ENCODE measurements around the gene MYO9A.

The MYO9A gene

DNA sequence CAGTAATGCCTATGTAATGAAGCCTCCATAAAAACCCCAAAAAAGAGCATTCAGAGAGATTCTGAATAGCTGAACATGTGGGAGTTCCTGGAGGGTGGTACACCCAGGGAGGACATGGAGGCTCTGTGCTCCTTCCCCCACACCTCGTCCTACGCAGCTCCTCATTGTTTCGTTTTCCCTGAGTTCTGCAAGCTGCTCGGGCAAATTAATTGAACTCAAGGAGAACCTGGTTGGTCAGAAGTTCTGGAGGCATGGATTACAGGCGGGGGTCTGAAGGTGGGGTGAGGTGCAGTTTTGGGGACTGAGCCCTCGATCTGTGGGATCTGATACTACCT lies 142.2 kb downstream of the MYO9A start:
- 66 to 79% methylated on average over 6 of the region's 6 CpGs for WGBS, 2 experiments
- Histone ChIP-seq H3K4me1 (ENCODE audit: control insufficient read depth, insufficient read depth, low read length) (no peaks in the 10 kb centered on the region), H3K4me3 (ENCODE audit: insufficient read depth, low read depth, low read length) (no peak overlapping the region), H3K27ac (ENCODE audit: insufficient read depth, low read depth, low read length, poor library complexity, severe bottlenecking) (no peak overlapping the region), H3K27me3 (ENCODE audit: control insufficient read depth, insufficient read depth, low read length, poor library complexity, severe bottlenecking) (no peaks in the 10 kb centered on the region), H3K9me3 (ENCODE audit: control insufficient read depth, low read length) (no peaks in the 10 kb centered on the region), H3K36me3 (ENCODE audit: control insufficient read depth, insufficient read depth, low read length) (no peaks in the 10 kb centered on the region)

DNA sequence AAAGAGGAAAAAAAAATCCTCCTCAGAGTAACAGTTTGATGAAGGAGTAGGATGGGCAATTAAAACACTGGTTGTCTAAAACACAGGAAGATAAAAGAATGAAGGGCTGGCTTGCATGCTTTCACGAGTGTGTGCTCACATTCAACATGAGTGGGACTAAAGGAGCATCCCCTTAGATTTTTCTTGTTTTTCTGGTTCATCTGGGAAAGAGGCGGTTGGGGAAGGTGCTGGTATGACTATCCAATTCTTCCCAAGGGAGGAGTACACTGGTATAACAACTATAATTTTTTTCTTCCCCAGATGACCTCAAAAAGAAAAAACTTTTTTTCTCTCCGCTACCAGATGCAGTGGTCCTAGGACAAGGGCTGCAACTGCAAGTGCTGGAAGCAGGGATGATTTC lies 143.7 kb downstream of the MYO9A start:
- Histone ChIP-seq H3K27ac (ENCODE audit: insufficient read depth, low read depth, low read length, poor library complexity, severe bottlenecking) (no peak overlapping the region), H3K36me3 (ENCODE audit: control insufficient read depth, insufficient read depth, low read length) (no peaks in the 10 kb centered on the region)
- WGBS, 2 experiments, result 90 to 97% methylated on average over 2 to 3 of the region's 3 CpGs

GRCh38 chr15:71973366-71973765 lies 144.6 kb downstream of the MYO9A start:
- Histone ChIP-seq H3K4me3 (ENCODE audit: insufficient read depth, low read depth, low read length) (no peak overlapping the region), H3K4me1 (ENCODE audit: control insufficient read depth, insufficient read depth, low read length) (no peaks in the 10 kb centered on the region), H3K9me3 (ENCODE audit: control insufficient read depth, low read length) (no peaks in the 10 kb centered on the region), H3K27ac (ENCODE audit: insufficient read depth, low read depth, low read length, poor library complexity, severe bottlenecking) (no peak overlapping the region), H3K36me3 (ENCODE audit: control insufficient read depth, insufficient read depth, low read length) (no peaks in the 10 kb centered on the region), H3K27me3 (ENCODE audit: control insufficient read depth, insufficient read depth, low read length, poor library complexity, severe bottlenecking) (no peaks in the 10 kb centered on the region)
- 97 to 98% methylated on average over 5 of the region's 5 CpGs for WGBS, 2 experiments

More for the DNA sequence above, 143.7 kb downstream of the MYO9A start:
- Histone ChIP-seq H3K4me3 (ENCODE audit: insufficient read depth, low read depth, low read length) (no peak overlapping the region), H3K9me3 (ENCODE audit: control insufficient read depth, low read length) (no peaks in the 10 kb centered on the region), H3K27me3 (ENCODE audit: control insufficient read depth, insufficient read depth, low read length, poor library complexity, severe bottlenecking) (no peaks in the 10 kb centered on the region), H3K4me1 (ENCODE audit: control insufficient read depth, insufficient read depth, low read length) (no peaks in the 10 kb centered on the region)

GRCh38 chr15:71971905-71972304 lies 146.0 kb downstream of the MYO9A start:
- H3K9me3 ChIP-seq (ENCODE audit: control insufficient read depth, low read length), result no peaks in the 10 kb centered on the region
- no peak overlapping the region for H3K4me3 ChIP-seq (ENCODE audit: insufficient read depth, low read depth, low read length)
- no peaks in the 10 kb centered on the region for H3K4me1 ChIP-seq (ENCODE audit: control insufficient read depth, insufficient read depth, low read length)
- WGBS, 2 experiments, result 91 to 95% methylated on average over 2 of the region's 2 CpGs
- no peaks in the 10 kb centered on the region for H3K27me3 ChIP-seq (ENCODE audit: control insufficient read depth, insufficient read depth, low read length, poor library complexity, severe bottlenecking)
- H3K36me3 ChIP-seq (ENCODE audit: control insufficient read depth, insufficient read depth, low read length), result no peaks in the 10 kb centered on the region
- H3K27ac ChIP-seq (ENCODE audit: insufficient read depth, low read depth, low read length, poor library complexity, severe bottlenecking), result no peak overlapping the region

GRCh38 chr15:71970435-71970834 lies 147.5 kb downstream of the MYO9A start:
- H3K9me3 ChIP-seq (ENCODE audit: control insufficient read depth, low read length), result no peaks in the 10 kb centered on the region
- no peaks in the 10 kb centered on the region for H3K36me3 ChIP-seq (ENCODE audit: control insufficient read depth, insufficient read depth, low read length)
- no CpG with 5 or more reads among the region's 1 CpG for WGBS, 2 experiments
- H3K27me3 ChIP-seq (ENCODE audit: control insufficient read depth, insufficient read depth, low read length, poor library complexity, severe bottlenecking), result no peaks in the 10 kb centered on the region
- H3K27ac ChIP-seq (ENCODE audit: insufficient read depth, low read depth, low read length, poor library complexity, severe bottlenecking), result no peak overlapping the region
- H3K4me3 ChIP-seq (ENCODE audit: insufficient read depth, low read depth, low read length), result no peak overlapping the region
- H3K4me1 ChIP-seq (ENCODE audit: control insufficient read depth, insufficient read depth, low read length), result no peaks in the 10 kb centered on the region

DNA sequence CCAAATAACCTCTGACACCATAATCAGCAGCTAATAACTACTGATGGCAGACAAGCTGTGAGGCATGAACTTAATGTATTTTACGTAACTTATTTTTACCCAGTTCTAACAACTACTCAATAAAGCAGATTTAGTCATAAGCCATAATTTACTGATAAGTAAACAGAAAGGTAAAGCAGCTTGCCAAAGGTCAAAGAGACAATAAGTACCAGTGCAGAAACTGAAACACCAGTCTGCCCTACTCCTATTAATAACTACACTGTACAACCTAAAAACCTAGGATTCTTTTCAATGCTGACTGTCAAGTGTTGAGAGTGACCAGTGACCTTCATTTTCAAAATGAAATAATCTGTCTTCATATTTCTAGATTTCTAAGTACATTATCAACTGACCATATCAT lies 155.4 kb downstream of the MYO9A start:
- Histone ChIP-seq H3K27me3 (ENCODE audit: control insufficient read depth, insufficient read depth, low read length, poor library complexity, severe bottlenecking) (no peaks in the 10 kb centered on the region), H3K9me3 (ENCODE audit: control insufficient read depth, low read length) (no peaks in the 10 kb centered on the region), H3K4me3 (ENCODE audit: insufficient read depth, low read depth, low read length) (no peak overlapping the region), H3K4me1 (ENCODE audit: control insufficient read depth, insufficient read depth, low read length) (no peaks in the 10 kb centered on the region), H3K27ac (ENCODE audit: insufficient read depth, low read depth, low read length, poor library complexity, severe bottlenecking) (no peak overlapping the region), H3K36me3 (ENCODE audit: control insufficient read depth, insufficient read depth, low read length) (no peaks in the 10 kb centered on the region)
- WGBS, 2 experiments, result 100% methylated on average over 1 of the region's 1 CpG

DNA sequence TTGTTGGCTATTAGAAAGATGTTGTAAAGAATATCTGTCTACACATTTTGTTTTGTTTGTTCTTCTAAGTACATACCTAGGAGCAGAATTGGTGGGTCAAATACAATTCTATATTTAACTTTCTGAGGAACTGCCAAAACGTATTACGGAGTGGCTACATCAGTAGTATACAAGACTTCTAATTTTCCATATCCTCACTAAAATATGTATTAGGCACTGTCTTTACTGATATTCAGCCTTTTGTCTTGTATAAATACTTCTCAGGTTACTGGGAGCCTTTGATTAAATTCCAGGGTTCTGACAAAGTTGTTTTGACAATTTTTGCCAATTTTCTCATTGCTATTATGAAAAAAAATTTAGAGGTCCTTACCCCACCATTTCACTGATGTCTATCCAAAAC lies 160.9 kb downstream of the MYO9A start:
- Histone ChIP-seq H3K36me3 (ENCODE audit: control insufficient read depth, insufficient read depth, low read length) (no peaks in the 10 kb centered on the region), H3K27ac (ENCODE audit: insufficient read depth, low read depth, low read length, poor library complexity, severe bottlenecking) (no peak overlapping the region), H3K27me3 (ENCODE audit: control insufficient read depth, insufficient read depth, low read length, poor library complexity, severe bottlenecking) (no peaks in the 10 kb centered on the region), H3K4me3 (ENCODE audit: insufficient read depth, low read depth, low read length) (no peak overlapping the region), H3K9me3 (ENCODE audit: control insufficient read depth, low read length) (no peaks in the 10 kb centered on the region), H3K4me1 (ENCODE audit: control insufficient read depth, insufficient read depth, low read length) (no peaks in the 10 kb centered on the region)
- WGBS, 2 experiments, result 93 to 95% methylated on average over 2 of the region's 2 CpGs

GRCh38 chr15:71951134-71951533 lies 166.8 kb downstream of the MYO9A start:
- Histone ChIP-seq H3K27me3 (ENCODE audit: control insufficient read depth, insufficient read depth, low read length, poor library complexity, severe bottlenecking) (no peaks in the 10 kb centered on the region), H3K4me3 (ENCODE audit: insufficient read depth, low read depth, low read length) (no peak overlapping the region), H3K36me3 (ENCODE audit: control insufficient read depth, insufficient read depth, low read length) (no peaks in the 10 kb centered on the region), H3K4me1 (ENCODE audit: control insufficient read depth, insufficient read depth, low read length) (no peaks in the 10 kb centered on the region), H3K27ac (ENCODE audit: insufficient read depth, low read depth, low read length, poor library complexity, severe bottlenecking) (no peak overlapping the region), H3K9me3 (ENCODE audit: control insufficient read depth, low read length) (no peaks in the 10 kb centered on the region)
- WGBS, 2 experiments, result 92 to 100% methylated on average over 1 to 2 of the region's 2 CpGs

DNA sequence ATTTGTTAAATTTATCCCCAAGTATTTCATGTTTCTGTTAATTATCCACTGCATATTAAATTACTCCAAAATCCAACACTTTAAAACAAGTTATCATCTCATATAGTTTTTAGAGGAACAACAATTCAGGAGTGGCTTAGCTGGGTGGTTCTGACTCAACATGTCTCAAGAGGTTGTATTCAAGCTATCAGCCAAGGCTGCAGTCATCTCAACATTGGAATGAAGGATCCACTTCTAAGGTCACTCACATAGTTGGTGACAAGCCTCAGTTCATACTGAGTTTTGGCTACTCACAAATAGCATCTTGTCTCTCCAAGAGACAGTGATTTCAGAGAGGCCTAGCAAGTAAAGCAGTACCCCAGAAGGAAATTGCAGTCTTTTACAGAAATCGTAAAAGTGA lies 172.9 kb downstream of the MYO9A start:
- no peaks in the 10 kb centered on the region for H3K27me3 ChIP-seq (ENCODE audit: control insufficient read depth, insufficient read depth, low read length, poor library complexity, severe bottlenecking)

DNA sequence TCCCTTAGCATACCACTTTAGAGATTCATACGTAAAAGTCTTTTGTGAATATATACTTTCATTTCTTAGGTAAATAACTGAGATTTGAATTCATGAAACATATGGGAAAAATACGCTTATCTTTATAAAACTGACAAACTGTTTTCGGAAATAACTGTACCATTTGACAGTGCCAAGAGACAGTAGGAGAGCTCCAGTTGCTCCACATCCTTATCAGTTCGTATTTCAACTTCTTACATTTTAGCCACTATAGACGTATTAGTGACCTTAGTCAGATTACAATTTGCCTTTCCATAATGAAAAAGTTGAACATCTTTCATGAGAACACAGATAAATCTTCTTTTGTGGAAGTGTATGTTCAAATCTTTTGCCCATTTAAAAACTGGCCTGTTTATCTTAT lies 174.1 kb downstream of the MYO9A start:
- H3K4me3 ChIP-seq (ENCODE audit: insufficient read depth, low read depth, low read length), result no peak overlapping the region
- 93 to 98% methylated on average over 4 to 5 of the region's 5 CpGs for WGBS, 2 experiments
- H3K36me3 ChIP-seq (ENCODE audit: control insufficient read depth, insufficient read depth, low read length), result no peaks in the 10 kb centered on the region
- no peak overlapping the region for H3K27ac ChIP-seq (ENCODE audit: insufficient read depth, low read depth, low read length, poor library complexity, severe bottlenecking)
- H3K27me3 ChIP-seq (ENCODE audit: control insufficient read depth, insufficient read depth, low read length, poor library complexity, severe bottlenecking), result no peaks in the 10 kb centered on the region
- H3K9me3 ChIP-seq (ENCODE audit: control insufficient read depth, low read length), result no peaks in the 10 kb centered on the region
- H3K4me1 ChIP-seq (ENCODE audit: control insufficient read depth, insufficient read depth, low read length), result no peaks in the 10 kb centered on the region

More for the DNA sequence above, 172.9 kb downstream of the MYO9A start:
- Histone ChIP-seq H3K9me3 (ENCODE audit: control insufficient read depth, low read length) (no peaks in the 10 kb centered on the region), H3K4me1 (ENCODE audit: control insufficient read depth, insufficient read depth, low read length) (no peaks in the 10 kb centered on the region), H3K27ac (ENCODE audit: insufficient read depth, low read depth, low read length, poor library complexity, severe bottlenecking) (no peak overlapping the region), H3K4me3 (ENCODE audit: insufficient read depth, low read depth, low read length) (no peak overlapping the region), H3K36me3 (ENCODE audit: control insufficient read depth, insufficient read depth, low read length) (no peaks in the 10 kb centered on the region)
- WGBS, 2 experiments, result 86 to 100% methylated on average over 1 of the region's 1 CpG

DNA sequence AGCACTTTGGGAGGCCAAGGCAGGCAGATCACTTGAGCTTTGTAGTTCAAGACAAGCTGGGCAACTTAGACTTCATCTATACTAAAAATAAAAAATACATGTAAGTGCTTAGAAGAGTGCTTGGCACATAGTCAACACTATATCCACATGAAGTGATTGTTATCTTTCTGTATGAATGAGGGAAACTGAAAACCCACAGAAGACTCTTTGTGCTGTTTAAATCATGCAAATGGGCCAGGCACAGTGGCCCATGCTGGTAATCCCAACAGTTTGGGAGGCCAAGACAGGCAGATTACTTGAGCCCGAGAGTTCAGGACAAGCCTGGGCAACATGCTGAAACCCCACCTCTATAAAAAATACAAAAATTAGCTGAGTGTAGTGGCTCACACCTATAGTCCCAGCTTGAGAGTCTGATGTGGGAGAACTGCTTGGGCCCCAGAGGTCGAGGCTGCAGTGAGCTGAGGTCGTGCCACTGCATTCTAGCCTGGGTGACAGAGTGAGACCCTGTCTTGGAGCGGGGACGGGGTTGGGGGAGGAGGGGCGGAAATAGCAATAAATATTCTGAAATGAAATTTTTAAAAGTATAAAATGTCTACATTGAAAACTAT lies 177.9 kb downstream of the MYO9A start:
- Histone ChIP-seq H3K4me3 (ENCODE audit: insufficient read depth, low read depth, low read length) (no peak overlapping the region), H3K36me3 (ENCODE audit: control insufficient read depth, insufficient read depth, low read length) (no peaks in the 10 kb centered on the region), H3K27me3 (ENCODE audit: control insufficient read depth, insufficient read depth, low read length, poor library complexity, severe bottlenecking) (no peaks in the 10 kb centered on the region), H3K9me3 (ENCODE audit: control insufficient read depth, low read length) (no peaks in the 10 kb centered on the region), H3K4me1 (ENCODE audit: control insufficient read depth, insufficient read depth, low read length) (no peaks in the 10 kb centered on the region), H3K27ac (ENCODE audit: insufficient read depth, low read depth, low read length, poor library complexity, severe bottlenecking) (no peak overlapping the region)
- 83 to 89% methylated on average over 3 of the region's 6 CpGs for WGBS, 2 experiments
